ENCODE results near the gene SLC22A23.

The SLC22A23 gene

GRCh38 chr6:3333263-3333662 lies 123.6 kb downstream of the SLC22A23 start:
- Histone ChIP-seq H3K9ac (ENCODE audit: low read depth, low read length) (no peak overlapping the region), H3K27ac (ENCODE audit: low read length) (no peak overlapping the region), H3K36me3 (ENCODE audit: insufficient read depth, low read length) (no peaks in the 10 kb centered on the region), H3K4me1 (ENCODE audit: insufficient read depth, low read length) (no peaks in the 10 kb centered on the region), H3K27me3 (ENCODE audit: insufficient read depth, low read length, poor library complexity) (peaks cover 38% of the 10 kb centered on the region), H4K20me1 (ENCODE audit: insufficient read depth, low read length) (0 out of 2 replicates have a peak, but pooled peaks cover 3% of the 10 kb centered on the region), H3K4me3 (ENCODE audit: low read depth in 1 of 2, low read length in 2 of 2) (no peak overlapping the region), H3K79me2 (ENCODE audit: insufficient read depth, low read length) (no peaks in the 10 kb centered on the region), H2AFZ (ENCODE audit: low read depth, low read length) (no peak overlapping the region), H3K4me2 (ENCODE audit: insufficient read depth, low read length) (no peak overlapping the region), H3K9me3 (ENCODE audit: insufficient read depth, low read length, severe bottlenecking) (no peaks in the 10 kb centered on the region)
- TF ChIP-seq CTCF (IDR thresholded peaks at IDR 0.05; ENCODE audit: borderline replicate concordance, extremely low read depth, low read length, poor library complexity, severe bottlenecking) (no peak), EZH2 (IDR thresholded peaks at IDR 0.05; ENCODE audit: borderline replicate concordance, low read depth, low read length, severe bottlenecking) (no peak)
- ATAC-seq (ENCODE audit: insufficient read depth, low read depth), result no peak
- no peak for DNase-seq

- ATAC-seq (ENCODE audit: insufficient read depth, low read depth), result no peak
- Histone ChIP-seq H2AFZ (ENCODE audit: low read depth, low read length) (no peak overlapping the region), H3K4me2 (ENCODE audit: insufficient read depth, low read length) (no peak overlapping the region), H3K27me3 (ENCODE audit: insufficient read depth, low read length, poor library complexity) (peaks cover 36% of the 10 kb centered on the region), H3K79me2 (ENCODE audit: insufficient read depth, low read length) (no peaks in the 10 kb centered on the region), H3K27ac (ENCODE audit: low read length) (no peak overlapping the region), H3K36me3 (ENCODE audit: insufficient read depth, low read length) (no peaks in the 10 kb centered on the region), H4K20me1 (ENCODE audit: insufficient read depth, low read length) (no peaks in the 10 kb centered on the region), H3K4me3 (ENCODE audit: low read depth in 1 of 2, low read length in 2 of 2) (no peak overlapping the region), H3K9ac (ENCODE audit: low read depth, low read length) (no peak overlapping the region), H3K9me3 (ENCODE audit: insufficient read depth, low read length, severe bottlenecking) (no peaks in the 10 kb centered on the region), H3K4me1 (ENCODE audit: insufficient read depth, low read length) (no peaks in the 10 kb centered on the region)
- no peak for DNase-seq
- no peak for TF ChIP-seq CTCF (IDR thresholded peaks at IDR 0.05; ENCODE audit: borderline replicate concordance, extremely low read depth, low read length, poor library complexity, severe bottlenecking)
- no peak for TF ChIP-seq EZH2 (IDR thresholded peaks at IDR 0.05; ENCODE audit: borderline replicate concordance, low read depth, low read length, severe bottlenecking)
Observed at GRCh38 chr6:3331971-3332370, 124.9 kb downstream of the SLC22A23 start.

- H3K4me1 ChIP-seq (ENCODE audit: insufficient read depth, low read length), result no peaks in the 10 kb centered on the region
- H4K20me1 ChIP-seq (ENCODE audit: insufficient read depth, low read length), result no peaks in the 10 kb centered on the region
- H3K27ac ChIP-seq (ENCODE audit: low read length), result no peak overlapping the region
- ATAC-seq (ENCODE audit: insufficient read depth, low read depth) (no peak), DNase-seq (no peak)
- no peak overlapping the region for H3K9ac ChIP-seq (ENCODE audit: low read depth, low read length)
- peaks cover 36% of the 10 kb centered on the region for H3K27me3 ChIP-seq (ENCODE audit: insufficient read depth, low read length, poor library complexity)
- no peaks in the 10 kb centered on the region for H3K9me3 ChIP-seq (ENCODE audit: insufficient read depth, low read length, severe bottlenecking)
- H3K4me2 ChIP-seq (ENCODE audit: insufficient read depth, low read length), result no peak overlapping the region
- no peak overlapping the region for H2AFZ ChIP-seq (ENCODE audit: low read depth, low read length)
- TF ChIP-seq EZH2 (IDR thresholded peaks at IDR 0.05; ENCODE audit: borderline replicate concordance, low read depth, low read length, severe bottlenecking), result no peak
- H3K4me3 ChIP-seq (ENCODE audit: low read depth in 1 of 2, low read length in 2 of 2), result no peak overlapping the region
- H3K79me2 ChIP-seq (ENCODE audit: insufficient read depth, low read length), result no peaks in the 10 kb centered on the region
- no peaks in the 10 kb centered on the region for H3K36me3 ChIP-seq (ENCODE audit: insufficient read depth, low read length)
Observed at GRCh38 chr6:3331494-3331893, 125.4 kb downstream of the SLC22A23 start.

- Histone ChIP-seq H3K4me1 (ENCODE audit: insufficient read depth, low read length) (no peaks in the 10 kb centered on the region), H4K20me1 (ENCODE audit: insufficient read depth, low read length) (no peaks in the 10 kb centered on the region), H3K79me2 (ENCODE audit: insufficient read depth, low read length) (no peaks in the 10 kb centered on the region), H3K4me2 (ENCODE audit: insufficient read depth, low read length) (no peak overlapping the region), H3K36me3 (ENCODE audit: insufficient read depth, low read length) (no peaks in the 10 kb centered on the region), H3K27me3 (ENCODE audit: insufficient read depth, low read length, poor library complexity) (peaks cover 40% of the 10 kb centered on the region), H3K9me3 (ENCODE audit: insufficient read depth, low read length, severe bottlenecking) (no peaks in the 10 kb centered on the region), H3K4me3 (ENCODE audit: low read depth in 1 of 2, low read length in 2 of 2) (no peak overlapping the region), H2AFZ (ENCODE audit: low read depth, low read length) (no peak overlapping the region), H3K27ac (ENCODE audit: low read length) (no peak overlapping the region), H3K9ac (ENCODE audit: low read depth, low read length) (no peak overlapping the region)
- no peak for ATAC-seq (ENCODE audit: insufficient read depth, low read depth)
- TF ChIP-seq EZH2 (IDR thresholded peaks at IDR 0.05; ENCODE audit: borderline replicate concordance, low read depth, low read length, severe bottlenecking) (no peak), CTCF (IDR thresholded peaks at IDR 0.05; ENCODE audit: borderline replicate concordance, extremely low read depth, low read length, poor library complexity, severe bottlenecking) (peak; percentile 40)
- DNase-seq, result no peak
Observed at GRCh38 chr6:3330199-3330598, 126.7 kb downstream of the SLC22A23 start.

All from DND-41 (cell line).